OCI-LY7 (cell line): ENCODE data around the gene SH2D3C. TPM values are rescaled to one million over a fixed set of nuclear protein-coding genes. Genes with fewer than 3 reads are reported as not detected.

Experiments
- BruUV-seq: library from RNA; stranded (reverse); fragments of 400-500 nt; replicated peaks from 2 replicates; lab custom pipeline; 2021; lab: Mats Ljungman, UMichigan
- CTCF ChIA-PET: fragments of 300-600 bp; sonication (Branson Sonifier 250); formaldehyde crosslinking; loops from one replicate; lab custom pipeline; 2022; ENCODE audit warnings: antibody characterized with exemption; ENCODE audit not compliant: unreplicated experiment; lab: Charles Lee
- POLR2A ChIA-PET: fragments of 300-600 bp; sonication (Branson Sonifier 250); formaldehyde crosslinking; loops from one replicate; lab custom pipeline; 2022; ENCODE audit warnings: antibody characterized with exemption; lab: Charles Lee
- DNase-seq: peaks from one replicate; pipeline ENCODE4 v3.0.0-alpha.2; 2015; ENCODE audit warnings: low spot score
- H2AFZ ChIP-seq: fragments of 200-600 bp; sonication (generic), shearing (Covaris generic); 2 replicates; pipeline ENCODE4 v1.6.1; 2014; ENCODE audit warnings: mild to moderate bottlenecking, antibody characterized with exemption, low read length, moderate library complexity
- H3K27ac ChIP-seq: fragments of 200-600 bp; sonication (generic); 2 replicates; pipeline ENCODE4 v1.5.1; 2014; ENCODE audit warnings: mixed run types, low read depth, mild to moderate bottlenecking, moderate library complexity, low read length, inconsistent platforms; ENCODE audit not compliant: poor library complexity, severe bottlenecking
- H3K36me3 ChIP-seq: fragments of 200-600 bp; sonication (generic); 2 replicates; pipeline ENCODE4 v1.6.1; 2014; ENCODE audit warnings: mild to moderate bottlenecking, antibody characterized with exemption, low read length, moderate library complexity, mixed read lengths; ENCODE audit not compliant: insufficient read depth
- H3K4me1 ChIP-seq: fragments of 200-600 bp; sonication (generic); 2 replicates; pipeline ENCODE4 v1.5.1; 2014; ENCODE audit warnings: mild to moderate bottlenecking, low read length; ENCODE audit not compliant: insufficient read depth, poor library complexity, severe bottlenecking
- H3K4me2 ChIP-seq: fragments of 200-600 bp; sonication (generic); 2 replicates; pipeline ENCODE4 v1.6.1; 2014; ENCODE audit warnings: mild to moderate bottlenecking, low read length
- H3K4me3 ChIP-seq: fragments of 200-600 bp; sonication (generic); 2 replicates; pipeline ENCODE4 v1.5.1; 2014; ENCODE audit warnings: mild to moderate bottlenecking, low read depth, low read length; ENCODE audit not compliant: poor library complexity, severe bottlenecking
- H3K79me2 ChIP-seq: fragments of 200-600 bp; sonication (generic); 2 replicates; pipeline ENCODE4 v1.6.1; 2016; ENCODE audit warnings: low read depth, mild to moderate bottlenecking, low read length, moderate library complexity, mixed read lengths; ENCODE audit not compliant: insufficient read depth
- H3K9me2 ChIP-seq: fragments of 200-600 bp; sonication (generic); 2 replicates; pipeline ENCODE4 v1.6.1; 2016; ENCODE audit warnings: mild to moderate bottlenecking, low read length, mixed read lengths; ENCODE audit not compliant: insufficient read depth
- H3K9me3 ChIP-seq: fragments of 200-600 bp; sonication (generic); 2 replicates; pipeline ENCODE4 v1.6.1; 2014; ENCODE audit warnings: mild to moderate bottlenecking, mixed run types, low read length, mixed read lengths
- H4K20me1 ChIP-seq: fragments of 200-600 bp; sonication (generic); 2 replicates; pipeline ENCODE4 v1.6.1; 2014; ENCODE audit warnings: mild to moderate bottlenecking, antibody characterized with exemption, low read length, moderate library complexity, mixed read lengths; ENCODE audit not compliant: insufficient read depth
- CTCF ChIP-seq: fragments of 200-600 bp; sonication (generic); conservative IDR thresholded peaks from 2 replicates; pipeline ENCODE4 v1.5.1; 2014; ENCODE audit warnings: mild to moderate bottlenecking, antibody characterized with exemption, low read length, moderate library complexity, mixed read lengths
- EZH2phosphoT487 ChIP-seq: fragments of 200-600 bp; sonication (generic); IDR thresholded peaks from 2 replicates; pipeline ENCODE4 v1.6.1; 2018; ENCODE audit warnings: low read depth, borderline replicate concordance, mild to moderate bottlenecking, mixed run types, antibody characterized with exemption, low read length, moderate library complexity, mixed read lengths
- intact Hi-C: fragments of 100-400 bp; cut with micrococcal nuclease; formaldehyde crosslinking; loops from one replicate; pipeline ENCODE4 v1.10.0; 2022; ENCODE audit not compliant: unreplicated experiment
- total RNA-seq, 2 experiments: library from RNA; depleted of rRNA in 1 of 2; stranded (reverse); fragments of >200 nt in 1 of 2; shearing (Covaris generic) in 1 of 2; gene quantifications; 2 replicates each; pipeline ENCODE4 v1.2.3, GENCODE V29; 2014 to 2022

Gene SH2D3C
- total RNA-seq, 2 experiments from 2014 or later: 40.0 to 45.7 TPM

- intact Hi-C loops: no loop called here
- Histone ChIP-seq H3K27ac (no peak overlapping the region), H3K4me1 (no peaks in the 10 kb centered on the region), H3K4me2 (no peak overlapping the region), H4K20me1 (no peaks in the 10 kb centered on the region), H3K36me3 (peaks cover 69% of the 10 kb centered on the region), H2AFZ (no peak overlapping the region), H3K9me2 (no peaks in the 10 kb centered on the region), H3K4me3 (no peak overlapping the region), H3K79me2 (no peaks in the 10 kb centered on the region), H3K9me3 (no peaks in the 10 kb centered on the region)
- no peak for TF ChIP-seq EZH2phosphoT487
- TF ChIP-seq CTCF: no peak
- ChIA-PET CTCF (no interaction called here), POLR2A (no interaction called here)
- no peak for DNase-seq
- no TSS peak for BruUV-seq
Observed at GRCh38 chr9:127746959-127747569, 31.4 kb downstream of the SH2D3C start.

DNA sequence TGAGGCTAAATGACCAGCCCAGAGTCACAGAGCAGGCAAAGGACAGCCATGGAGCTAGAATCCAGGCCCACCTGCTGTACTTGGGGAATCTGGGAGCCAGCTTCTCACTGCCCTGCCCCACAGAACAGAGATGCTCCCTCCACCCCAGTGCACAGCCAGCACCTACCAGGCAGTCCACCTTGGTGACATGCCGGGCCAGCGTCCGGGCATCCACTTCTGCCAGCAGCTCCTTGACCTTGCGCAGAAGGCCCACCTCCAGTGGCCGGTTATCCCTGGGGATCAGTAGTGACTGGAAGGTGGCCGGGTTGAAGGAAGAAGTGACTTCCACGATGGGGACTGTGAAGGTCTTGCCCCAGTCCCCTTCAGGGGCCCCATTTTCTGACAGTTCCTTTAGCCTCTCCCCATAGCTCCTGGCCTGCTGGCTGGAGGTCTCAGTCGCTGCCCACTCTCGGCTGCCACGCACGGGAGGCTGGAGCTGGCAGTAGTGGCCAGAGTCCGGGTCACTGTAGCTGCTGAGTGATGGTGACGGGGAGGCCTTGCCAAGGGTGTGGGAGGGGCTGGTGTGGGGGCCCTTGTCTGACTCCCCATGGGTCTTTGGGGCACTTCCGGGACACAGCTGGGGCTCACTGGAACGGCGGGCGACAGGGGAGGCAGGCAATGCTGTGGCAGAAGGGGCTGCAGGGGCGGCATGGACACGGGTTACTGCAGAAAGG is 33.9 kb downstream of the SH2D3C start:
- H2AFZ ChIP-seq: no peak overlapping the region
- no peak for TF ChIP-seq CTCF
- no peak for TF ChIP-seq EZH2phosphoT487
- H3K9me2 ChIP-seq: no peaks in the 10 kb centered on the region
- H4K20me1 ChIP-seq: no peaks in the 10 kb centered on the region
- intact Hi-C loops: no loop called here
- H3K4me2 ChIP-seq: no peak overlapping the region
- H3K79me2 ChIP-seq: no peaks in the 10 kb centered on the region
- H3K36me3 ChIP-seq: peaks cover 74% of the 10 kb centered on the region
- no TSS peak for BruUV-seq
- no peaks in the 10 kb centered on the region for H3K4me1 ChIP-seq
- H3K4me3 ChIP-seq: no peak overlapping the region
- CTCF ChIA-PET: interaction anchor here (0.6 kb wide), 1 partner anchor 58 kb away, joined by 3 read pairs; no protein-coding TSS in a partner anchor
- no peaks in the 10 kb centered on the region for H3K9me3 ChIP-seq
- POLR2A ChIA-PET: interaction anchor here (0.5 to 1.2 kb wide), 4 partner anchors 10 to 1523 kb away, joined by 3 to 6 read pairs (median 4); no protein-coding TSS in a partner anchor
- no peak for DNase-seq
- H3K27ac ChIP-seq: no peak overlapping the region

DNA sequence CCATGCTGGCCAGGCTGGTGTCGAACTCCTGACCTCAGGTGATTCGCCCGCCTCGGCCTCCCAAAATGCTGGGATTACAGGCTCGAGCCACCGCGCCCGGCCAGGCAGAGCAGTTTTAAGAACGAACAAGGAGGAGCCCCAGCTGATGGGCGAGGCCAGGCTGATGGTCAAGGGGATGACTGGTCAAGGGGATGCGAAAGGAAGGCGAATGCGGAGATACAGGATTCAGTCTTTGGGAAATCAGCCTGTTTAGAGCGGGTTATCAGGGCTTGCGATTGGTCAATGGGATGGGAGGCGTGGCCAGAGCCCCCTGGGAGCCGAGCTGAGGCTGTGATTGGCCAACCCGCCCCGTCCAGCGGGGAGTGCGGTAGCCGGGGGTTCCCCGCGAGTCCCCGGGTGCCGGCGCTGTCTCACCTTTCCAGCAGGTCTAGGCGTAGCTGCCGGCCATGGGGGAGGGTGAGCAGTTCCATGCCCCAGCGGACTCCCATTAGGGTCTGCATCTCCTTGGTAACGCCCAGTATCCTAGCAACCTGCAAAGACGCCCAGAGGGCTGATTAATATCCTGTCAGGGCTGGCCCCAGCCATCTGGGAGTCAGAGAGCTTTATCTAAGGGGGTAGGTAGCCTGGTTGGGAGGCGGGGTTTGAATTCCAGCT is 35.9 kb downstream of the SH2D3C start:
- ChIA-PET POLR2A (no interaction called here), CTCF (no interaction called here)
- TF ChIP-seq EZH2phosphoT487 (no peak), CTCF (no peak)
- Histone ChIP-seq H3K9me2 (no peaks in the 10 kb centered on the region), H3K36me3 (peaks cover 70% of the 10 kb centered on the region), H2AFZ (no peak overlapping the region), H3K4me2 (no peak overlapping the region), H3K4me1 (no peaks in the 10 kb centered on the region), H3K4me3 (no peak overlapping the region), H4K20me1 (no peaks in the 10 kb centered on the region), H3K79me2 (no peaks in the 10 kb centered on the region), H3K27ac (no peak overlapping the region), H3K9me3 (no peaks in the 10 kb centered on the region)
- no peak for DNase-seq
- no TSS peak for BruUV-seq
- intact Hi-C loops: no loop called here
